Neuronal stem cell (in vitro differentiated cells): ENCODE measurements around the gene EMILIN1. TPM values are rescaled to one million over a fixed set of nuclear protein-coding genes. Genes with fewer than 3 reads are reported as not detected.

Source experiments
- DNase-seq: peaks from one replicate; pipeline ENCODE4 v3.0.0-alpha.2; 2013; ENCODE audit warnings: low spot score
- H2AFZ ChIP-seq: one replicate; pipeline ENCODE4 v1.6.1; 2013; ENCODE audit warnings: mild to moderate bottlenecking, low read length, inconsistent platforms
- H2AK5ac ChIP-seq: 2 replicates; pipeline ENCODE4 v1.6.1; 2013; ENCODE audit warnings: low read depth, mild to moderate bottlenecking, inconsistent platforms, low read length, moderate library complexity, mixed read lengths
- H2BK120ac ChIP-seq: 2 replicates; pipeline ENCODE4 v1.6.1; 2013; ENCODE audit warnings: low read depth, mild to moderate bottlenecking, inconsistent platforms, low read length, moderate library complexity, mixed read lengths
- H2BK12ac ChIP-seq: one replicate; pipeline ENCODE4 v1.6.1; 2013; ENCODE audit warnings: low read length, inconsistent platforms
- H2BK15ac ChIP-seq: 2 replicates; pipeline ENCODE4 v1.6.1; 2013; ENCODE audit warnings: mild to moderate bottlenecking, low read length, inconsistent platforms, mixed read lengths
- H2BK5ac ChIP-seq: one replicate; pipeline ENCODE4 v1.6.1; 2013; ENCODE audit warnings: inconsistent platforms, mild to moderate bottlenecking, low read length, moderate library complexity
- H3K14ac ChIP-seq: one replicate; pipeline ENCODE4 v1.6.1; 2013; ENCODE audit warnings: low read length, inconsistent platforms
- H3K18ac ChIP-seq: 2 replicates; pipeline ENCODE4 v1.6.1; 2013; ENCODE audit warnings: low read length, inconsistent platforms
- H3K23ac ChIP-seq: 2 replicates; pipeline ENCODE4 v1.6.1; 2013; ENCODE audit warnings: low read depth, mild to moderate bottlenecking, mixed read lengths, low read length, inconsistent platforms; ENCODE audit not compliant: poor library complexity
- H3K27ac ChIP-seq: replicated peaks from 3 replicates; pipeline ENCODE4 v1.5.1; 2013; ENCODE audit warnings: low read length, inconsistent platforms
- H3K27me3 ChIP-seq, 3 experiments: 2 replicates each; pipeline ENCODE4 v1.6.1; 2013; ENCODE audit warnings: low read length in 3 of 3, mild to moderate bottlenecking in 2 of 3, inconsistent platforms in 1 of 3, low read depth in 1 of 3, mixed read lengths in 1 of 3, moderate library complexity in 1 of 3; ENCODE audit not compliant: control insufficient read depth in 3 of 3, insufficient read depth in 3 of 3
- H3K36me3 ChIP-seq, 2 donors: replicated peaks in 1 of 2; 2 replicates each; pipeline ENCODE4 v1.6.1; 2013; ENCODE audit warnings: low read length in 2 of 2; ENCODE audit not compliant: control insufficient read depth in 2 of 2, insufficient read depth in 2 of 2
- H3K4ac ChIP-seq: 2 replicates; pipeline ENCODE4 v1.6.1; 2013; ENCODE audit warnings: inconsistent platforms, mild to moderate bottlenecking, low read length, moderate library complexity
- H3K4me1 ChIP-seq, 2 donors: 1 replicate in 1 of 2; 2 replicates in 1 of 2; pipeline ENCODE4 v1.6.1; 2013; ENCODE audit warnings: low read length in 2 of 2, low read depth in 1 of 2; ENCODE audit not compliant: control insufficient read depth in 2 of 2, insufficient read depth in 1 of 2
- H3K4me2 ChIP-seq: one replicate; pipeline ENCODE4 v1.6.1; 2013; ENCODE audit warnings: mild to moderate bottlenecking, low read length, inconsistent platforms; ENCODE audit not compliant: insufficient read depth, poor library complexity, severe bottlenecking
- H3K4me3 ChIP-seq, 2 donors: 2 replicates each; pipeline ENCODE4 v1.5.1; 2013; ENCODE audit warnings: low read length in 2 of 2, mild to moderate bottlenecking in 2 of 2, inconsistent platforms in 1 of 2, moderate library complexity in 1 of 2
- H3K79me1 ChIP-seq: one replicate; pipeline ENCODE4 v1.6.1; 2013; ENCODE audit warnings: low read depth, mild to moderate bottlenecking, inconsistent platforms, low read length, moderate library complexity
- H3K9ac ChIP-seq: one replicate; pipeline ENCODE4 v1.6.1; 2013; ENCODE audit warnings: mild to moderate bottlenecking, low read depth, low read length, inconsistent platforms; ENCODE audit not compliant: poor library complexity
- H3K9me3 ChIP-seq, 2 donors: replicated peaks in 1 of 2; 2 replicates each; pipeline versions ENCODE3 to v1.6.1; 2013; ENCODE audit warnings: low read length in 2 of 2, mild to moderate bottlenecking in 2 of 2, inconsistent platforms in 1 of 2, low read depth in 1 of 2, mixed read lengths in 1 of 2, moderate library complexity in 1 of 2; ENCODE audit not compliant: control insufficient read depth in 2 of 2, insufficient read depth in 1 of 2
- H4K8ac ChIP-seq: one replicate; pipeline ENCODE4 v1.6.1; 2013; ENCODE audit warnings: low read depth, mild to moderate bottlenecking, inconsistent platforms, low read length, moderate library complexity
- H4K91ac ChIP-seq: one replicate; pipeline ENCODE4 v1.6.1; 2013; ENCODE audit warnings: low read length, low read depth, mild to moderate bottlenecking, inconsistent platforms; ENCODE audit not compliant: poor library complexity
- WGBS, 2 donors: extraction: QIAGEN DNeasy Blood & Tissue Kit; methylation state at CpG; one replicate each; pipeline ENCODE4 v1.1.7; 2013; ENCODE audit warnings: missing lambda C conversion rate in 2 of 2, mixed read lengths in 1 of 2; ENCODE audit not compliant: insufficient read length in 2 of 2, insufficient replicate concordance in 1 of 2; ENCODE audit errors: extremely low coverage in 2 of 2; 5-methylcytosine and 5-hydroxymethylcytosine counted together
- polyA plus RNA-seq, 2 experiments: library from polyadenylated mRNA; stranded (reverse); fragments of 200-250 nt; gene quantifications; one replicate each; pipeline ENCODE4 v1.2.3, GENCODE V29; 2013

EMILIN1 gene
- 3.0 TPM for polyA plus RNA-seq (2013, experiment 1 of 2)
- polyA plus RNA-seq (2013, experiment 2 of 2) = 2.9 TPM

DNA sequence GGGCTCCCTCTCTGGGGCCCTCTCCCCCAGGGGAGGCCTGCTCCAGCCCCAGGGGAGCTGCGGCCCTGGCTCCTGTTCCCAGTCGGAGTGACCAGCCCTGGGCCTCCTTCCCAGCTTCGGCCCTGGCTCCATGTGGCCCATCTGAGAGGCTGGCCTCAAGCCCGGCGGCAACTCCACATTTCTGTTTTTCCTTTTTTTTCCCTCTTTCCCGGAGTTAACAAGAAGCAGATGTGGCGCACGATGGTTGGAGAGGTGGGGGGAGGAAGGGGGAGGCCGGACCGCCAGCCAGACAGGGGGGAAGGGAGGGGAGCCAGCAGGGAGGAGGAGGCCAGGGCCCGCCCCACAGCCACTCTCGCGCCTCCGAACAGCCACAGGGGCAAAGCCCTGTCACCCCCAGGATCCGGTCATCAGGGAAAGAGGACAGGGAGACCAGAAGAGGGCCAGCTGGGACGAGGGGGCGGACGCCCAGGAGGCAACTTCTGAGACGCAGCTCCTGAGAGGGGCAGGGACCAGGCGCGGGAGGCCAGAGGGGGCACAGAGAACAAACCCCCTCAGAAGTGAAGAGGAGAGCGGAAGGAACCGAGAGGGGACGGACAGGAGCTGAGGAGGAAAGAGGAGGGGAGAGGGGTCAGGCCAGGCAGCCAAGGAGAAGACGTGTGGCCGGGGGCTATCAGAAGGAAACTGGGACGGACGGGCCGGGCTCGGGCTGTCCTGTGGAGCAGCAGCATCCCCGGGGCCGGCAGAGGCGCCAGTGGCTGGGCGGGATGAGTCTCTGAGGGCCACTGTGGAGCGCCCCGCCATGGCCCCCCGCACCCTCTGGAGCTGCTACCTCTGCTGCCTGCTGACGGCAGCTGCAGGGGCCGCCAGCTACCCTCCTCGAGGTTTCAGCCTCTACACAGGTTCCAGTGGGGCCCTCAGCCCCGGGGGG lies at the start of gene EMILIN1:
Gene EMILIN1 (plus strand): TSS at position 349 of the 928 bp plus-strand sequence. CDS start 451 bp downstream, at position 800.
- no peak within 1 kb of the TSS for H2BK12ac ChIP-seq
- H2AK5ac ChIP-seq = peak within 1 kb of the TSS; percentile 71
- no peaks in the 10 kb centered on the region for H3K27me3 ChIP-seq
- peak within 1 kb of the TSS; percentile 41 for H3K4ac ChIP-seq
- peak within 1 kb of the TSS; percentile 88 for H2AFZ ChIP-seq
- H3K18ac ChIP-seq = peak within 1 kb of the TSS; percentile 84
- H2BK5ac ChIP-seq = peak within 1 kb of the TSS; percentile 35
- WGBS, 2 donors = no CpG with 5 or more reads among the region's 41 CpGs
- H2BK15ac ChIP-seq = peak within 1 kb of the TSS; percentile 96
- H3K36me3 ChIP-seq = no peaks in the 10 kb centered on the region
- H4K91ac ChIP-seq = no peak within 1 kb of the TSS
- H4K8ac ChIP-seq = no peak within 1 kb of the TSS
- no peak for DNase-seq
- no peaks in the 10 kb centered on the region for H3K79me1 ChIP-seq
- H3K4me1 ChIP-seq = peaks cover 12 to 48% of the 10 kb centered on the region in 2 donors
- peak within 1 kb of the TSS; percentile 84 for H2BK120ac ChIP-seq
- peak within 1 kb of the TSS; percentile 39 for H3K9ac ChIP-seq
- no peaks in the 10 kb centered on the region for H3K9me3 ChIP-seq
- H3K14ac ChIP-seq = peak within 1 kb of the TSS; percentile 59
- H3K4me3 ChIP-seq = no peak within 1 kb of the TSS
- H3K4me2 ChIP-seq = peak within 1 kb of the TSS; percentile 29
- peak within 1 kb of the TSS; percentile 3 for H3K23ac ChIP-seq
- peak within 1 kb of the TSS; percentile 37 for H3K27ac ChIP-seq

DNA sequence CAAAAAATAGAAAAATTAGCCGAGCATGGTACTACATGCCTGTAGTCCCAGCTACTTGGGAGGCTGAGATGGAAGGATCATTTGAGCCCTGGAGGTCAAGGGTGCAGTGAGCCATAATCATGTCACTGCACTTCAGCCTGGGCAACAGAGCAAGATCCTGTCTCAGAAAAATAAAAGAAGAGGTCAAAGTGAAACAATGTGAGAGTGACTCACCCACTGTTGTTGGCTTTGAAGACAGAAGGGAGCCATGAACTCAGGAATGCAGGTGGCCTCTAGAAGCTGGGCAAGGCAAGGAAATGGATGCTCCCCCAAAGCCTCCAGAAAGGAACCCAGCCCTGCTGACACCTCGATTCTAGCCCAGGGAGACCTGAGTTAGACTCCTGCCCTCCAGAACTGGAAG lies 49.4 kb upstream of the EMILIN1 start:
- Histone ChIP-seq H2AK5ac (no peak overlapping the region), H3K4me1 (peaks cover 5% of the 10 kb centered on the region in 2 donors), H2BK120ac (no peak overlapping the region), H3K79me1 (peaks cover 2% of the 10 kb centered on the region), H2AFZ (no peak overlapping the region), H3K18ac (no peak overlapping the region), H3K23ac (no peak overlapping the region), H3K27me3 (no peaks in the 10 kb centered on the region), H3K9ac (no peak overlapping the region), H3K36me3 (peaks cover 9 to 52% of the 10 kb centered on the region in 2 donors), H3K4me3 (no peak overlapping the region), H3K14ac (no peak overlapping the region), H3K4me2 (no peak overlapping the region), H2BK12ac (no peak overlapping the region), H2BK5ac (no peak overlapping the region), H3K4ac (no peak overlapping the region), H4K91ac (no peak overlapping the region), H3K9me3 (no peaks in the 10 kb centered on the region), H3K27ac (no peak overlapping the region), H4K8ac (no peak overlapping the region), H2BK15ac (no peak overlapping the region)
- no peak for DNase-seq
- no CpG with 5 or more reads among the region's 2 CpGs for WGBS, 2 donors

GRCh38 chr2:27032495-27033252 lies 45.7 kb upstream of the EMILIN1 start, which contains the start of gene TMEM214:
Gene TMEM214, plus strand, starts transcription at chr2:27032965. Its CDS starts 51 bp downstream, at chr2:27033016.
- Histone ChIP-seq H3K4me1 (peaks cover 4 to 5% of the 10 kb centered on the region in 2 donors), H2BK15ac (no peak within 1 kb of the TSS), H3K4me3 (peak within 1 kb of the TSS; percentile 87 to 94), H3K14ac (no peak within 1 kb of the TSS), H3K18ac (peak within 1 kb of the TSS; percentile 83), H3K9me3 (no peaks in the 10 kb centered on the region), H2BK120ac (peak within 1 kb of the TSS; percentile 53), H3K9ac (peak within 1 kb of the TSS; percentile 93), H3K36me3 (peaks cover 27 to 61% of the 10 kb centered on the region in 2 donors), H2AK5ac (peak within 1 kb of the TSS; percentile 64), H3K27me3 (no peaks in the 10 kb centered on the region), H4K8ac (peak within 1 kb of the TSS; percentile 43), H3K79me1 (no peaks in the 10 kb centered on the region), H3K27ac (no peak within 1 kb of the TSS), H2AFZ (peak within 1 kb of the TSS; percentile 95), H2BK12ac (peak within 1 kb of the TSS; percentile 26), H2BK5ac (peak within 1 kb of the TSS; percentile 27), H4K91ac (no peak within 1 kb of the TSS), H3K4me2 (peak within 1 kb of the TSS; percentile 85), H3K23ac (peak within 1 kb of the TSS; percentile 60), H3K4ac (no peak within 1 kb of the TSS)
- no CpG with 5 or more reads among the region's 76 CpGs for WGBS, 2 donors
- peak; percentile 74 for DNase-seq
